GM23248 (cell line): ENCODE results near the gene STAT6. TPM values are rescaled to one million over a fixed set of nuclear protein-coding genes. Genes with fewer than 3 reads are reported as not detected.

Source experiments
- DNase-seq: peaks from one replicate; pipeline ENCODE4 v3.0.0-alpha.2; 2015
- H2AFZ ChIP-seq: fragments of 200-600 bp; sonication (generic); 2 replicates; pipeline ENCODE4 v1.6.1; 2016; ENCODE audit warnings: antibody characterized with exemption
- H3F3A ChIP-seq: fragments of 200-600 bp; sonication (generic); 2 replicates; pipeline ENCODE4 v1.6.1; 2016; ENCODE audit warnings: mild to moderate bottlenecking, antibody characterized with exemption, mixed run types; ENCODE audit not compliant: insufficient read depth
- H3K27ac ChIP-seq: fragments of 200-600 bp; sonication (generic); 2 replicates; pipeline ENCODE4 v1.5.1; 2016; ENCODE audit warnings: mild to moderate bottlenecking
- H3K27me3 ChIP-seq: fragments of 200-600 bp; sonication (generic); replicated peaks from 2 replicates; pipeline ENCODE4 v1.6.1; 2016; ENCODE audit warnings: mild to moderate bottlenecking; ENCODE audit not compliant: insufficient read depth
- H3K36me3 ChIP-seq: fragments of 200-600 bp; sonication (generic); 2 replicates; pipeline ENCODE4 v1.6.1; 2016; ENCODE audit warnings: low read depth, mild to moderate bottlenecking
- H3K4me1 ChIP-seq: fragments of 200-600 bp; sonication (generic); 2 replicates; pipeline ENCODE4 v1.6.1; 2016; ENCODE audit warnings: mild to moderate bottlenecking; ENCODE audit not compliant: insufficient read depth
- H3K4me2 ChIP-seq: fragments of 200-600 bp; sonication (generic); one replicate; pipeline ENCODE4 v1.6.1; 2016; ENCODE audit warnings: mild to moderate bottlenecking; ENCODE audit not compliant: unreplicated experiment
- H3K4me3 ChIP-seq: fragments of 200-600 bp; sonication (generic); 2 replicates; pipeline ENCODE4 v1.5.1; 2016; ENCODE audit warnings: mild to moderate bottlenecking
- H3K79me2 ChIP-seq: fragments of 200-600 bp; sonication (generic); 2 replicates; pipeline ENCODE4 v1.6.1; 2016; ENCODE audit warnings: mild to moderate bottlenecking; ENCODE audit not compliant: insufficient read depth
- H3K9ac ChIP-seq: fragments of 200-600 bp; sonication (generic); 2 replicates; pipeline ENCODE4 v1.6.1; 2016; ENCODE audit warnings: mild to moderate bottlenecking
- H3K9me2 ChIP-seq: fragments of 200-600 bp; sonication (generic); 2 replicates; pipeline ENCODE4 v1.6.1; 2016; ENCODE audit warnings: mixed run types, mild to moderate bottlenecking, moderate library complexity; ENCODE audit not compliant: insufficient read depth
- H3K9me3 ChIP-seq: fragments of 200-600 bp; sonication (generic); one replicate; pipeline ENCODE4 v1.6.1; 2017; ENCODE audit warnings: low read depth
- H4K20me1 ChIP-seq: fragments of 200-600 bp; sonication (generic); 2 replicates; pipeline ENCODE4 v1.6.0; 2016; ENCODE audit not compliant: insufficient read depth
- EZH2 ChIP-seq: fragments of 200-600 bp; sonication (generic); IDR thresholded peaks from 2 replicates; pipeline ENCODE4 v1.6.1; 2018; ENCODE audit warnings: antibody characterized with exemption, mild to moderate bottlenecking; ENCODE audit not compliant: insufficient read depth, poor library complexity, severe bottlenecking
- EZH2phosphoT487 ChIP-seq: fragments of 200-600 bp; sonication (generic); IDR thresholded peaks from 2 replicates; pipeline ENCODE4 v1.6.1; 2018; ENCODE audit warnings: antibody characterized with exemption, moderate library complexity, mild to moderate bottlenecking, low read depth; ENCODE audit not compliant: insufficient read depth
- WGBS, 2 experiments: methylation state at CpG; one replicate each; pipeline ENCODE4 v1.1.6; 2015 to 2017; ENCODE audit warnings: low lambda C conversion rate in 2 of 2, low coverage in 1 of 2; ENCODE audit errors: missing lambda C conversion rate in 2 of 2; 5-methylcytosine and 5-hydroxymethylcytosine counted together
- in situ Hi-C: fragments of 300-500 bp; cut with MboI; formaldehyde crosslinking; loops from 2 replicates; pipeline ENCODE4 v1.15.0; 2020
- polyA plus RNA-seq: library from polyadenylated mRNA; unstranded; fragments of >200 nt; fragmentation: Nextera tagmentation; extraction: Ambion mirVana; gene quantifications from 2 replicates; pipeline ENCODE4 v1.2.1, GENCODE V29; 2016
- total RNA-seq: library from RNA; depleted of rRNA; stranded (reverse); fragments of >200 nt; shearing (Covaris generic); gene quantifications from 2 replicates; pipeline ENCODE4 v1.2.3, GENCODE V29; 2014

Gene STAT6
- total and polyA plus RNA-seq, 2 experiments from 2014 or later, result 70.7 to 103 TPM

DNA sequence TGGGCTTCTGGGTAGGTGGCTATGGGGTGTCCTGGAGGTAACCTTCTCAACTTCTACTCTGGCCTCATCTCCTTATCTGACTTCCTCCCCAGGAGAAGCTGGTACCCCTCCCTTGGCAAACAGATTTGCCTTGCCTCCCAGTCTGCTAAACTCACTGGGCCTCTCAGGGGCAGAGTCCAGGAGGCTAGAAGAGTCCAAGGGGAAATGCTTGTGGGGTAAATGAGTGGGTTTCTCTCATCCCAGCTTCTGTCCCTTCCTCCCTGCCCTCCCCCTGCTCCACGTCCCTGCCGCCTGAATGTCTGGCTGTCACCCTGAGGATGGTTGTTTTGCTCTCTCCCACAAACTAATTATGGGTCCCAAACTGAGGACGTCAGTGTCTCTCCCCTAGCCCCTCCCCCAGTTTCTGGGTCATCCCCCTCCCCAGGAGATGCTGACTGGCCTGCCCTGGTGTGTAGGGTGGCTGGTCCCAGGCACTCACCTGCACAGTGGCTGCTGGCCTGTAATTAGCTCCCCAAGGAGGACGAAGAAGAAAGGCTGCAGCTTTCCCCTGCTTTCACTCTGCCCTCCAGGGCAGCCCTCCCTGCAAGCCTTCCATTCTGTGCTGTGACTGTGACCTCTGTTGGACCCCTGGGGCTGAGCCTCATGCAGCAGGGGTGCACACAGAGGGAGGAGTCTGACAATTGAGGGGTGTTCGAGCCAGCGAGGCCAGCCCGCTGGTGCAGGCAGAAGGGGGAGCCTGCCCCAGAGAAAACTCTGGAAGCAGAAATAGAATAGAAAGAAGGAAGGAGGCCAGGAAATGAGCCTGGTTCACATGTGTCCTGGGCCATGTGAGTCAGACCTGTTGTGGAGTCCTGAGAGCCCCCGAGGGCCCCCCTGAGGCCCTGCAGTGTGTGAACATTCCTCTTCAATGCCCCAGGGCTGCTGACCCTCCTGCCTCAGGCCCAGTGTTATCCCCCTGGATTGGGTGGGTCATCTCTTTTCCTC is 36.1 kb upstream of the STAT6 start, which contains the start of gene LRP1-AS:
Gene LRP1-AS, minus strand, starts transcription at position 659 of the 984 bp plus-strand sequence.
- TF ChIP-seq EZH2phosphoT487 (no peak), EZH2 (no peak)
- H3K4me1 ChIP-seq, result peaks cover 75% of the 10 kb centered on the region
- peak within 1 kb of the TSS; percentile 66 for H3K4me2 ChIP-seq
- peak within 1 kb of the TSS; percentile 98 for H3K27ac ChIP-seq
- no peak within 1 kb of the TSS for H2AFZ ChIP-seq
- peaks cover 84% of the 10 kb centered on the region for H3F3A ChIP-seq
- H3K36me3 ChIP-seq, result peaks cover 64% of the 10 kb centered on the region
- in situ Hi-C loops, result no loop called here
- peak within 1 kb of the TSS; percentile 76 for H3K9ac ChIP-seq
- no peaks in the 10 kb centered on the region for H3K9me3 ChIP-seq
- WGBS, 2 experiments, result 17 to 22% methylated on average over 7 to 8 of the region's 8 CpGs
- H3K27me3 ChIP-seq, result no peaks in the 10 kb centered on the region
- H3K4me3 ChIP-seq, result peak within 1 kb of the TSS; percentile 21; the same call in 1 of the 2 replicates
- H3K9me2 ChIP-seq, result no peaks in the 10 kb centered on the region
- H3K79me2 ChIP-seq, result peaks cover 81% of the 10 kb centered on the region
- peak; percentile 88 for DNase-seq
- H4K20me1 ChIP-seq, result no peaks in the 10 kb centered on the region

DNA sequence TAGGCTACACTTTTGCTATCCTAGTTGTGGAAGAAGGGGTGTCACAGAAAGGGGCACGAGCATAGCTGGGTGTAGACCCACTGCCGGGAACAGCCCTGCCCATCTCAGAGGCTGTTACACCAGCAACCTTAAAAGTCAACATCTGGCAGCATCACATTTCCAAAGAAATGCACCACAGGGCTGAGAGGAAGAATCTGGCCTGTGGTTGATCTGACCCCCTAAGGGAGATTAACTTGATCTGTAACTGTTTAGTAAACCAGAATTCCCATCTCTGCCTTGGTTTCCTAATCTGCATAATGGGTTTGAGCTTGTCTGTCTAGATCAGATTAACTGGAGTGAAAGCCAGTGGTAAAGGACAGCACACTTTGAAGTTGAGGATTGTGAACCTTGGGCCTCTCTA is 34.9 kb upstream of the STAT6 start:
- peaks cover 75% of the 10 kb centered on the region for H3K4me1 ChIP-seq
- H3F3A ChIP-seq, result peaks cover 81% of the 10 kb centered on the region
- peak overlapping the region; percentile 10 for H3K4me2 ChIP-seq
- H3K79me2 ChIP-seq, result peaks cover 86% of the 10 kb centered on the region
- peak overlapping the region; percentile 98 for H3K27ac ChIP-seq
- 10 to 21% methylated on average over 2 of the region's 2 CpGs for WGBS, 2 experiments
- H2AFZ ChIP-seq, result no peak overlapping the region
- no peaks in the 10 kb centered on the region for H3K9me3 ChIP-seq
- TF ChIP-seq EZH2 (no peak), EZH2phosphoT487 (no peak)
- no peaks in the 10 kb centered on the region for H3K9me2 ChIP-seq
- DNase-seq, result peak; percentile 35
- H3K36me3 ChIP-seq, result peaks cover 76% of the 10 kb centered on the region
- no peaks in the 10 kb centered on the region for H4K20me1 ChIP-seq
- H3K9ac ChIP-seq, result peak overlapping the region; percentile 76; the same call in 1 of the 2 replicates
- in situ Hi-C loops, result no loop called here
- H3K4me3 ChIP-seq, result no peak overlapping the region
- no peaks in the 10 kb centered on the region for H3K27me3 ChIP-seq

DNA sequence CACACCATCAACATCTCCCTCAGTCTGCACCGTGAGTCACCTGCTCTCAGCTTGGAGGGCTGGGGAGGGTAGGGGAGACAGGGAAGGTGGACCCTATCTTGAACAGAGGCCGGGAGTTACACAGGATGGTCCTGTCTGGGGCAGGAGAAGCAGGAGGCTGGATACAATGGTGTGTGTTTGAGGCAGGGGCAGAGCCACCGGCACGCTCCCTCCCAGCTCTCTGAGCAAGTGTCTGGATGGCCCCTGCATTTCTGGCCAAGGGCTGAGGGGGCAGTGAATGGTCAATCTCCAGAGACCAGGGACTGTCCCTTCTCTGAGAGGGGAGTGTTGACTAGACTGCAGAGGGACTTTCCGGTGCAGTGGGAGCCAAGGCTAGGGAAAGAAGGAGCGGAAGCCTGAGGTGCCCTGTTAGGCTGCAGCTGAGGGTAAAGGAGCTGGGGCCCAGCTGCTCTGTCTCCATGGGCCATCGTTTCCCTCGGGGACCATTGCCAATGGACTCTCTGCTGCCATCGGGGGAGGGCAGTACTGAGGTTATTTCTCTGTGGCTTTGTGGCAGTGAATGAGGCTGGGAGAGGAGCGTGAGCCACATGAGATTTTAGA is 34.4 kb upstream of the STAT6 start:
- Histone ChIP-seq H3K9me3 (no peaks in the 10 kb centered on the region), H3K27me3 (no peaks in the 10 kb centered on the region), H2AFZ (no peak overlapping the region), H3K9ac (peak overlapping the region; percentile 76; the same call in 1 of the 2 replicates), H3K36me3 (peaks cover 77% of the 10 kb centered on the region), H3K9me2 (no peaks in the 10 kb centered on the region), H3K79me2 (peaks cover 86% of the 10 kb centered on the region), H3K4me1 (peaks cover 74% of the 10 kb centered on the region), H3K27ac (peak overlapping the region; percentile 98), H3K4me3 (no peak overlapping the region), H3F3A (peaks cover 81% of the 10 kb centered on the region), H4K20me1 (no peaks in the 10 kb centered on the region), H3K4me2 (peak overlapping the region; percentile 10)
- 34 to 42% methylated on average over 9 to 10 of the region's 10 CpGs for WGBS, 2 experiments
- in situ Hi-C loops, result no loop called here
- peak; percentile 43 for DNase-seq
- TF ChIP-seq EZH2phosphoT487 (no peak), EZH2 (no peak)

DNA sequence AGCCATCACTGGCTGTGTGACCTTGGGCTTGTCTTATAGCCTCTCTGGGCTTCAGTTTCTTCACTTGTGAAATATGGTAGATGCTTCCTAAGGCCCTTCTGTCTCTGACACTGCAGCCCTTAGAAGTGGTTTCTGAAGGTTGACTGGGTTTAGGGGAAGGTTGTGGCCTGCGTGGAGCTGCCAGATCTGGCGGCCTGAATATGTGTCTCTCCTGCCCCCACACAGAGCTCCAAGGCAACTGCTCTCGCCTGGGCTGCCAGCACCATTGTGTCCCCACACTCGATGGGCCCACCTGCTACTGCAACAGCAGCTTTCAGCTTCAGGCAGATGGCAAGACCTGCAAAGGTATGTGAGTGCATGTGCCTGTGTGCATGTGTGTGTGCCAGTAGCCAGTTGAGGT is 32.3 kb upstream of the STAT6 start:
- H3K27me3 ChIP-seq, result no peaks in the 10 kb centered on the region
- peaks cover 74% of the 10 kb centered on the region for H3K4me1 ChIP-seq
- 0 out of 2 replicates have a peak overlapping the region, but pooled peaks have one; percentile 19 for H3K9ac ChIP-seq
- no peak for DNase-seq
- no peaks in the 10 kb centered on the region for H4K20me1 ChIP-seq
- H3K79me2 ChIP-seq, result peaks cover 100% of the 10 kb centered on the region
- H3K4me2 ChIP-seq, result no peak overlapping the region
- no peak overlapping the region for H2AFZ ChIP-seq
- WGBS, 2 experiments, result 94 to 97% methylated on average over 4 of the region's 4 CpGs
- no peaks in the 10 kb centered on the region for H3K9me3 ChIP-seq
- no peaks in the 10 kb centered on the region for H3K9me2 ChIP-seq
- H3K27ac ChIP-seq, result no peak overlapping the region
- TF ChIP-seq EZH2 (no peak), EZH2phosphoT487 (no peak)
- no peak overlapping the region for H3K4me3 ChIP-seq
- peaks cover 84% of the 10 kb centered on the region for H3K36me3 ChIP-seq
- H3F3A ChIP-seq, result peaks cover 81% of the 10 kb centered on the region
- in situ Hi-C loops, result no loop called here
